Measurements from ENCODE around the gene ARMCX4. TPM values are rescaled to one million over a fixed set of nuclear protein-coding genes. Genes with fewer than 3 reads are reported as not detected.

The ARMCX4 gene
- total RNA-seq, 1 donor from 2014 or later: 5.8 TPM

Other genes with a start within 250 kb of the ARMCX4 start
- gene TAF7L, start 194.1 kb upstream of the ARMCX4 start, total RNA-seq: 0.35 and 1.7 TPM in 2 replicates
- 5.8 and 6.6 TPM in 2 replicates for gene TIMM8A, start 136.7 kb upstream of the ARMCX4 start, total RNA-seq
- gene BTK, start 99.3 kb upstream of the ARMCX4 start, total RNA-seq: not detected in 2 replicates
- gene RPL36A, start 94.4 kb upstream of the ARMCX4 start, total RNA-seq: 741 and 962 TPM in 2 replicates
- gene GLA, start 77.5 kb upstream of the ARMCX4 start, total RNA-seq: 27.2 and 29.6 TPM in 2 replicates
- 52.0 and 54.7 TPM in 2 replicates for gene HNRNPH2, start 77.2 kb upstream of the ARMCX4 start, total RNA-seq
- gene ARMCX1, start 65.1 kb downstream of the ARMCX4 start, total RNA-seq: 17.8 and 25.7 TPM in 2 replicates
- 54.2 and 57.6 TPM in 2 replicates for gene ARMCX6, start 132.5 kb downstream of the ARMCX4 start, total RNA-seq
- 54.4 and 56.8 TPM in 2 replicates for gene ARMCX3, start 137.7 kb downstream of the ARMCX4 start, total RNA-seq
- 40.2 and 56.6 TPM in 2 replicates for gene ARMCX2, start 174.4 kb downstream of the ARMCX4 start, total RNA-seq